NT2/D1 (cell line): ENCODE results near the gene SERPINA10.

Source experiments
- DNase-seq: peaks from one replicate; pipeline ENCODE4 v3.0.0-alpha.2; 2011; ENCODE audit warnings: low read depth, low spot score
- H3K27me3 ChIP-seq: 2 replicates; pipeline ENCODE4 v1.6.0; 2011; ENCODE audit warnings: mild to moderate bottlenecking; ENCODE audit not compliant: insufficient read length, insufficient read depth
- H3K36me3 ChIP-seq: 2 replicates; pipeline ENCODE4 v1.6.1; 2011; ENCODE audit warnings: mild to moderate bottlenecking, low read length, mixed read lengths; ENCODE audit not compliant: insufficient read depth, insufficient read length
- H3K4me1 ChIP-seq: 2 replicates; pipeline ENCODE4 v1.5.1; 2011; ENCODE audit not compliant: insufficient read depth, insufficient read length
- H3K4me3 ChIP-seq: 2 replicates; pipeline ENCODE4 v1.5.1; 2011; ENCODE audit warnings: low read depth; ENCODE audit not compliant: insufficient read length
- H3K9ac ChIP-seq: 2 replicates; pipeline ENCODE4 v1.6.0; 2011; ENCODE audit warnings: low read depth; ENCODE audit not compliant: insufficient read length
- H3K9me3 ChIP-seq: 2 replicates; pipeline ENCODE4 v1.5.1; 2011; ENCODE audit warnings: mild to moderate bottlenecking, low read length; ENCODE audit not compliant: insufficient read depth
- SUZ12 ChIP-seq: IDR thresholded peaks from 2 replicates; pipeline ENCODE4 v1.6.1; 2011; ENCODE audit not compliant: insufficient read length, insufficient read depth; ENCODE audit errors: extremely low read depth
- YY1 ChIP-seq: IDR thresholded peaks from 2 replicates; pipeline ENCODE4 v1.6.1; 2011; ENCODE audit not compliant: insufficient read length, insufficient read depth
- ZNF274 ChIP-seq: IDR thresholded peaks from 2 replicates; pipeline ENCODE4 v1.6.1; 2011; ENCODE audit warnings: mild to moderate bottlenecking, low read depth, low read length

SERPINA10 gene

GRCh38 chr14:94322648-94323570 is 29.8 kb upstream of the SERPINA10 start, which contains the start of gene SERPINA6:
TSS of gene SERPINA6 (minus strand) at chr14:94323336. CDS start at chr14:94314648, 8,688 bp downstream.
- TF ChIP-seq SUZ12 = no peak
- TF ChIP-seq YY1 = no peak
- TF ChIP-seq ZNF274 = no peak
- Histone ChIP-seq H3K9me3 (no peaks in the 10 kb centered on the region), H3K9ac (no peak within 1 kb of the TSS), H3K4me3 (no peak within 1 kb of the TSS), H3K27me3 (no peaks in the 10 kb centered on the region), H3K4me1 (no peaks in the 10 kb centered on the region), H3K36me3 (no peaks in the 10 kb centered on the region)
- no peak for DNase-seq

- Histone ChIP-seq H3K9ac (no peak overlapping the region), H3K36me3 (no peaks in the 10 kb centered on the region), H3K27me3 (no peaks in the 10 kb centered on the region), H3K9me3 (no peaks in the 10 kb centered on the region), H3K4me3 (no peak overlapping the region), H3K4me1 (no peaks in the 10 kb centered on the region)
- no peak for TF ChIP-seq SUZ12
- DNase-seq = no peak
These were observed 28.6 kb upstream of the SERPINA10 start for GRCh38 chr14:94321421-94322271.

GRCh38 chr14:94320243-94320642 is 27.2 kb upstream of the SERPINA10 start:
- Histone ChIP-seq H3K9me3 (no peaks in the 10 kb centered on the region), H3K4me1 (no peaks in the 10 kb centered on the region), H3K36me3 (no peaks in the 10 kb centered on the region), H3K4me3 (no peak overlapping the region), H3K27me3 (no peaks in the 10 kb centered on the region), H3K9ac (no peak overlapping the region)
- TF ChIP-seq ZNF274 = no peak
- TF ChIP-seq SUZ12 = no peak
- no peak for TF ChIP-seq YY1
- no peak for DNase-seq

GRCh38 chr14:94317259-94317658 is 24.2 kb upstream of the SERPINA10 start:
- no peak for DNase-seq
- no peak for TF ChIP-seq YY1
- TF ChIP-seq ZNF274 = no peak
- no peak for TF ChIP-seq SUZ12
- H3K4me1 ChIP-seq = no peaks in the 10 kb centered on the region
- no peak overlapping the region for H3K4me3 ChIP-seq
- H3K9me3 ChIP-seq = no peaks in the 10 kb centered on the region
- H3K27me3 ChIP-seq = no peaks in the 10 kb centered on the region
- H3K36me3 ChIP-seq = no peaks in the 10 kb centered on the region
- H3K9ac ChIP-seq = no peak overlapping the region

- no peak for DNase-seq
- TF ChIP-seq ZNF274 = no peak
- no peak for TF ChIP-seq YY1
- TF ChIP-seq SUZ12 = no peak
- H3K4me3 ChIP-seq = no peak overlapping the region
These were observed 23.6 kb upstream of the SERPINA10 start for GRCh38 chr14:94316692-94317091.

GRCh38 chr14:94314890-94315289 is 21.8 kb upstream of the SERPINA10 start:
- H3K4me1 ChIP-seq = no peaks in the 10 kb centered on the region
- no peak for DNase-seq

More at GRCh38 chr14:94316692-94317091, 23.6 kb upstream of the SERPINA10 start:
- Histone ChIP-seq H3K9me3 (no peaks in the 10 kb centered on the region), H3K9ac (no peak overlapping the region), H3K4me1 (no peaks in the 10 kb centered on the region), H3K36me3 (no peaks in the 10 kb centered on the region), H3K27me3 (no peaks in the 10 kb centered on the region)

More at GRCh38 chr14:94314890-94315289, 21.8 kb upstream of the SERPINA10 start:
- H3K4me3 ChIP-seq = no peak overlapping the region
- no peaks in the 10 kb centered on the region for H3K27me3 ChIP-seq
- no peak overlapping the region for H3K9ac ChIP-seq
- H3K36me3 ChIP-seq = no peaks in the 10 kb centered on the region
- H3K9me3 ChIP-seq = no peaks in the 10 kb centered on the region
- no peak for TF ChIP-seq YY1
- TF ChIP-seq ZNF274 = no peak
- no peak for TF ChIP-seq SUZ12
